ENCODE results near the gene ADGRG3.

DNA sequence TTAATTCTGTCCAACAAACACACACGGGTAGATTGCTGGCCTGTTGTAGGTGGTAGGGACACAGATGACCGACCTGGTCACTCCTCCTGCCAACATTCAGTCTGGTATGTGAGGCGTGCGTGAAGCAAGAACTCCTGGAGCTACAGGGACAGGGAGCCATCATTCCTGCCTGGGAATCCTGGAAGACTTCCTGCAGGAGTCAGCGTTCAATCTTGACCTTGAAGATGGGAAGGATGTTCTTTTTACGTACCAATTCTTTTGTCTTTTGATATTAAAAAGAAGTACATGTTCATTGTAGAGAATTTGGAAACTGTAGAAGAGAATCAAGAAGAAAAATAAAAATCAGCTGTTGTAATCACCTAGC, 3.5 kb upstream of the ADGRG3 start:
- TF ChIP-seq, protein P1, sequence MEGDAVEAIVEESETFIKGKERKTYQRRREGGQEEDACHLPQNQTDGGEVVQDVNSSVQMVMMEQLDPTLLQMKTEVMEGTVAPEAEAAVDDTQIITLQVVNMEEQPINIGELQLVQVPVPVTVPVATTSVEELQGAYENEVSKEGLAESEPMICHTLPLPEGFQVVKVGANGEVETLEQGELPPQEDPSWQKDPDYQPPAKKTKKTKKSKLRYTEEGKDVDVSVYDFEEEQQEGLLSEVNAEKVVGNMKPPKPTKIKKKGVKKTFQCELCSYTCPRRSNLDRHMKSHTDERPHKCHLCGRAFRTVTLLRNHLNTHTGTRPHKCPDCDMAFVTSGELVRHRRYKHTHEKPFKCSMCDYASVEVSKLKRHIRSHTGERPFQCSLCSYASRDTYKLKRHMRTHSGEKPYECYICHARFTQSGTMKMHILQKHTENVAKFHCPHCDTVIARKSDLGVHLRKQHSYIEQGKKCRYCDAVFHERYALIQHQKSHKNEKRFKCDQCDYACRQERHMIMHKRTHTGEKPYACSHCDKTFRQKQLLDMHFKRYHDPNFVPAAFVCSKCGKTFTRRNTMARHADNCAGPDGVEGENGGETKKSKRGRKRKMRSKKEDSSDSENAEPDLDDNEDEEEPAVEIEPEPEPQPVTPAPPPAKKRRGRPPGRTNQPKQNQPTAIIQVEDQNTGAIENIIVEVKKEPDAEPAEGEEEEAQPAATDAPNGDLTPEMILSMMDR (IDR thresholded peaks at IDR 0.05), result no peak
- TF ChIP-seq POLR2A (IDR thresholded peaks at IDR 0.05), result no peak
